ENCODE results near the gene MBNL2.

The MBNL2 gene

DNA sequence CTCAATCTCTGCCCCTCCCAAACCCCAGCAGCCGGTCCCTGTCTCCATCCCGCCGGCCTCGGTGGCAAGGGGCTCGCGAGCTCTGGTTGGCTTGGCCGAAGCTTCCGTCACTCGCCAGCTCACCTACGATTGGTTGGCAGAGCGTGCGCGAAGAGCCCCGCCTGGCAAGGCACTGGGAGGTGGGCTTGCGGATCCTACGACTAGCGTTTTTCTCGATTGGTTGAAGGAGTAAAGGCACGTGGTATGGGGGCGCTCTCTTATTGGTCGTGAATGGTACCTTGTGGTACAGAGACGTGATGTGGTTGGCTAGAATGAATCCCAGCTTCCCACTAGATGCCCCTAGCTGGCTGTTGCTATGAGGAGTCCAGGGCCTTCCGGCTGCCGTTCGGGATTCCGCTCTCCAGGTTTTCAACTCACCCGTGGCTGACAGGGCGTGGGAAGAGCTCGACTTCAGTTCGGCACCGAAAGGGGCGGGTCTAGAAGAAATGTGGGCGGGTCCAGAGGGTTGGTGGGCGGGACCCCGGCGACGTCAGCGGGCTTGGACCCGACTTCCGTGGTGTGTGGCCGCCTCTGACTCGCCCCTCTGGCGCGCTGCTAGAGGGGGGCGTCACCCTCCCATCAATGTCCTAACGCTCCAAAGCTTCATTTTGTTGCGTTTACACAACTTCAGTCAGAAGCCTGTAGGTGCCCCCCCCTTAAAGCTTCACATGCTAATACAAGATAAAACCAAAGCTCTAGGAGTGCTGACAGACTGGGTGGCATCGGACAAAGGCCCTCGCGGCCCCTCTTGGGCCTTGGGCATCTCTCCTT is 211.0 kb downstream of the MBNL2 start:
- Histone ChIP-seq H3K9me3 (ENCODE audit: severe bottlenecking) (no peaks in the 10 kb centered on the region), H3K36me3 (peaks cover 6% of the 10 kb centered on the region), H3K27me3 (ENCODE audit: insufficient read depth, low read depth, severe bottlenecking) (no peaks in the 10 kb centered on the region), H3K27ac (peak overlapping the region; percentile 90), H3K4me3 (ENCODE audit: low read depth, low read length) (peak overlapping the region; percentile 100)
- DNase-seq: peak; percentile 100
- TF ChIP-seq, protein P1, sequence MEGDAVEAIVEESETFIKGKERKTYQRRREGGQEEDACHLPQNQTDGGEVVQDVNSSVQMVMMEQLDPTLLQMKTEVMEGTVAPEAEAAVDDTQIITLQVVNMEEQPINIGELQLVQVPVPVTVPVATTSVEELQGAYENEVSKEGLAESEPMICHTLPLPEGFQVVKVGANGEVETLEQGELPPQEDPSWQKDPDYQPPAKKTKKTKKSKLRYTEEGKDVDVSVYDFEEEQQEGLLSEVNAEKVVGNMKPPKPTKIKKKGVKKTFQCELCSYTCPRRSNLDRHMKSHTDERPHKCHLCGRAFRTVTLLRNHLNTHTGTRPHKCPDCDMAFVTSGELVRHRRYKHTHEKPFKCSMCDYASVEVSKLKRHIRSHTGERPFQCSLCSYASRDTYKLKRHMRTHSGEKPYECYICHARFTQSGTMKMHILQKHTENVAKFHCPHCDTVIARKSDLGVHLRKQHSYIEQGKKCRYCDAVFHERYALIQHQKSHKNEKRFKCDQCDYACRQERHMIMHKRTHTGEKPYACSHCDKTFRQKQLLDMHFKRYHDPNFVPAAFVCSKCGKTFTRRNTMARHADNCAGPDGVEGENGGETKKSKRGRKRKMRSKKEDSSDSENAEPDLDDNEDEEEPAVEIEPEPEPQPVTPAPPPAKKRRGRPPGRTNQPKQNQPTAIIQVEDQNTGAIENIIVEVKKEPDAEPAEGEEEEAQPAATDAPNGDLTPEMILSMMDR (IDR thresholded peaks at IDR 0.05; ENCODE audit: low read depth, low read length): 0 out of 2 replicates have a peak, but pooled peaks have one; percentile 0

DNA sequence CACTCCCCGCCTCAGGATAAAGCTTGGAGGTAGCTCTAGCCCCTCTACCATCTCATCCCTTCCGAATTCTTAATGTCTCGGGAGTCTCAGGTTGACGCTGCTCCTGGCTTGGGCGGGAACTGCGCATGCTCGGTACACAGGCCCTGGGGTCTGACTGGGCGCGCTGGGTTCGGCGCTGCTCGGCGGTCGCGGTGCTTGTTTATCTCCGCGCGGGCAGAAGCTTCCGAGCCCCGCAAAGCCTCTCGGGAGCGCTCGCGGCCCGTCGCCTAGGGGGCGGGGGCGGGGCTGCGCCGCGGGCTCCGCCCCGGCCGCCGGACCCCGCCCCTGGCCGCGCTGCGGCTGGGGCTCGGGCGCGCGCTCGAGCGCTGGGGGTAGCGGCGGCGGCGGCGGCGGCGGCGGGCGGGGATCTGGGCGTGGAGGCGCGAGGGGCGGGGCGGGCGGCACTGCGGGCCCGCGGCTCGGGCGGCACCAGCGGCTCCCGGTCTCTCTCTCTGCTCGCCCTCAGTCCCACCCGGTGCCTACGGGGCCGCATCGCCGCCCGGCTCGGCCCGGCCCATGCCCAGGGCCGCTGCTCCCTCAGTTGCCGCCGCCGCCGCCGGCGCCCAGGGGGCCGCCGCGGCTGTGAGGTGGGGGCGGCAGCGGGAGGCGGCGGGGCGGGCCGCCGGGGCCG is 211.7 kb downstream of the MBNL2 start, which contains the start of gene RAP2A:
TSS of gene RAP2A (plus strand) at position 443 of the 670 bp plus-strand sequence. CDS start 302 bp downstream, outside the sequence.
- Histone ChIP-seq H3K36me3 (peaks cover 12% of the 10 kb centered on the region), H3K9me3 (ENCODE audit: severe bottlenecking) (no peaks in the 10 kb centered on the region), H3K27me3 (ENCODE audit: insufficient read depth, low read depth, severe bottlenecking) (no peaks in the 10 kb centered on the region), H3K27ac (peak within 1 kb of the TSS; percentile 90), H3K4me3 (ENCODE audit: low read depth, low read length) (peak within 1 kb of the TSS; percentile 100)
- TF ChIP-seq, protein P1 (IDR thresholded peaks at IDR 0.05; ENCODE audit: low read depth, low read length): no peak
- peak; percentile 97 for DNase-seq

DNA sequence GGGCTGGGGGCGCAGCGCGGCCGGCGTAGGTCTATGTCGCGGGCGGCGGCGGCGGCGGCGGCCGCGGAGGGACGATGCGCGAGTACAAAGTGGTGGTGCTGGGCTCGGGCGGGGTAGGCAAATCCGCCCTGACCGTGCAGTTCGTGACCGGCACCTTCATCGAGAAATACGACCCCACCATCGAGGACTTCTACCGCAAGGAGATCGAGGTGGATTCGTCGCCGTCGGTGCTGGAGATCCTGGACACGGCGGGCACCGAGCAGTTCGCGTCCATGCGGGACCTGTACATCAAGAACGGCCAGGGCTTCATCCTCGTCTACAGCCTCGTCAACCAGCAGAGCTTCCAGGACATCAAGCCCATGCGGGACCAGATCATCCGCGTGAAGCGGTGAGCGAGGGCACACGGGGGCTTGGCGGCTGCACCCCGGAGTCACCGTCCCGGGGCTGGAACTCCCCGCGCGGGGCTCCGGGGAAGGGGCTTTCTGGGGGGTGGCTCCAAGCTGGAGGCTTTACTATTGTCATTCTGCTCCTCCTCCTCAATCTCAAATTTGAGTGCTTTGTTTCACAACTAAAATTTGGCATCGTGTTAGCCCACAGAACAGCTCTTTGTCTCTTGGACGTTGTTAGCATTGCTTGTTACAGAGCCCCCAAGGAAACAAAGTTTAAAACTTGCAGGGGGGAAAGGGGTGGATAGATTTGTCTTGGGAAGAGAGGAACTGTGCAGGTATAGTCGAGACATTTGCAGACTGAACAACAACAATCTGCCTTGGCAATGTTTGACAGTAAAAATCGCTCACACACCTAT is 212.5 kb downstream of the MBNL2 start:
- H3K27ac ChIP-seq: peak overlapping the region; percentile 52
- H3K4me3 ChIP-seq (ENCODE audit: low read depth, low read length): peak overlapping the region; percentile 68
- no peaks in the 10 kb centered on the region for H3K27me3 ChIP-seq (ENCODE audit: insufficient read depth, low read depth, severe bottlenecking)
- peak; percentile 67 for DNase-seq
- TF ChIP-seq, protein P1 (IDR thresholded peaks at IDR 0.05; ENCODE audit: low read depth, low read length): no peak
- H3K9me3 ChIP-seq (ENCODE audit: severe bottlenecking): no peaks in the 10 kb centered on the region
- peaks cover 16% of the 10 kb centered on the region for H3K36me3 ChIP-seq

DNA sequence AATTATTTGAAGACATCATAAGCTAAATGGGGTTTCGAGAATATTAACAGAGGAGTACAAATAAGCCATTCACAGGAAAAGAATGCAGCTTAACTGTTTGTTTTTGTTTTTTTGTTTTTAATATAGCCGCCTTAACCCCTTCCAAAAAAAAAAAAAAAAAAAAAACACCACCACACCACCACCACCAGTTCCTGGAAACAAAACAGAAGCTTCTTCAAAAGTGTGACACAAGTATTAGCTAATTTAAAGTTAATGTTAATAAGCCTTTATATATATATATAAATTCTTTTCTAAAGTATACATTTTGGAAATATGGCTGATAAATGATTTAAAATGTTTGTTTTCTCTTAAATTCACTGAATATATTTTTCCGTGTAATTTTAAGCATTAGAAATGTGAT is 213.2 kb downstream of the MBNL2 start:
- Histone ChIP-seq H3K36me3 (peaks cover 16% of the 10 kb centered on the region), H3K27me3 (ENCODE audit: insufficient read depth, low read depth, severe bottlenecking) (no peaks in the 10 kb centered on the region), H3K9me3 (ENCODE audit: severe bottlenecking) (no peaks in the 10 kb centered on the region), H3K4me3 (ENCODE audit: low read depth, low read length) (peak overlapping the region; percentile 68), H3K27ac (no peak overlapping the region)
- DNase-seq: no peak
- TF ChIP-seq, protein P1 (IDR thresholded peaks at IDR 0.05; ENCODE audit: low read depth, low read length): no peak

DNA sequence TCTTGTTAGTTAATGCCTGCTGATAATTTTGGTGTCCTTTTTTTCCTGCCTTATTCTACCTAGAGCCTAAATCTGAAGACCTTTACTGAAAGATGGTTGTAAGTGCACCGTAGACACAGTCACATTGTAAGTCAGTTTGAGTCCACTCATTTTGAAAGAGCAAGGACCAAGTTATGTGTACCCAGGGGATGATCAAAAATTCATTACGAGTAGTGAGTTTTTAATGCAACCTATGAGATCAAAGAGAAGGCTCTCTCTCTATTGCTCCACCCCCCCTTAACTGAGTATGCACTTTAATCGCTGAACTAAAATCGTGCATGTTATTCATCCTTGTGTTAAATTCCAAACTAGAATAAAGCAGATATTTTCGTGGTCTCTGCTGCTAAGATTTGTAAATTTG is 213.7 kb downstream of the MBNL2 start:
- H3K9me3 ChIP-seq (ENCODE audit: severe bottlenecking): no peaks in the 10 kb centered on the region
- H3K36me3 ChIP-seq: peaks cover 16% of the 10 kb centered on the region
- no peaks in the 10 kb centered on the region for H3K27me3 ChIP-seq (ENCODE audit: insufficient read depth, low read depth, severe bottlenecking)
- no peak overlapping the region for H3K4me3 ChIP-seq (ENCODE audit: low read depth, low read length)
- TF ChIP-seq, protein P1 (IDR thresholded peaks at IDR 0.05; ENCODE audit: low read depth, low read length): no peak
- no peak for DNase-seq
- no peak overlapping the region for H3K27ac ChIP-seq

All from WERI-Rb-1 (cell line).